ENCODE data around the gene CIP2A.

CIP2A gene

DNA sequence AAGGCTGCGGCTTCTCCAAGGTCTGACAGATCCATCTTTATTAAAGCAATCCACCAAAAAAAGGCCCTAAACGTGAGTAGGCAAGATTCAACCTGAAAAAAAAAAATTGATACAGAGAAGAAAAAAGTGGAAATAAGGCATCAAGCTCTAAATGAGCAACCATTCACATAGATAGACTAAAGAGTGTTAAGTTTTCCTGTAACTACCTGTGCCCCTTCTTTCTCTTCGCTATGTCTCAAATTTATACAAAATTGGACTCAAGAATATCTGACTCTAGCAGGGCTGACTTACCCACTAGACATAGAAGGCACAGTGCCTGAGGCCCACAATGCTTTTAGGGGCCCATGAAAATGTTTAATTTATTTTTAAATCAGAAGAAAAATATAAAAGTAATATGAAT, 78.7 kb downstream of the CIP2A start, which contains the start of gene MYH15:
TSS of gene MYH15 (minus strand) at position 101 of the 400 bp plus-strand sequence. CDS start at position 35, 66 bp downstream.
- DNase-seq (ENCODE audit: low read depth in 2 of 2): no peak

DNA sequence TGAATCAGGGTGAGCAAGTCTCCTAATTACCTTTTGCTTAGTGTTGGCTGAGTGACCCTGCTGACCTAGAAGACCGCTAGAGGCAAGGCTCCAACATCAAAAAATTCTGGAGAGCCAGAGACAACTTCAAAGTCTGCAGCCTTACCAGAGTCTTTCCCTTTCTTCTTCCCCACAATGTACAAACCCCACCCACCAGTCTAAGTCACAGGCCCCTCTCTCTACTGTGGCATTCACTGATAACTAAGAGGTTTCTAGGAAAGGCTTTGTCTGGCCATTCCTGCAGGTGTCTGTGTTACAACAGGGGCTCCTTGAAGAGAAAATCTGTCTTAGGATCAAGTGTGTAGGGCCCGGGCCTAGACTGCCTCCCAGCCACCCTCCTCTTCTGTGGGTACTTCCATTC, 79.4 kb downstream of the CIP2A start:
- DNase-seq (ENCODE audit: low read depth in 2 of 2): no peak

DNA sequence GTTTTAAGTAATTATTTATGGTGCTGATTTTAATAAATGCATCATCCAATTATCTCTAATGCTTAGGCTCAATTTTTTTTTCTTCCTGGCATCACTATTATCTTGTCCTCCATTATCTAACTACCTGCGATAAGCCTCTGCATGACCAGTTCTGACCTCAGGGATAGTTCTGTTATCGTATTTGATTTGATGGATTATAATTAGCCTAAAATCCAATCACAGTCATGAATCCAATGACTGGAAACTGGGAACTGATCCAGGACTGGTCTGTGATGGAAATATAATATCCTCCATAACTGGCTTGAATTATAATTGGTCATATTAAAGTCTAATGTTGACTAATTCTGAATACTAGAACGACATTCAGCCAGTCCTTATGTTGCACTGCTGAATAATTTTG, 80.0 kb downstream of the CIP2A start:
- no peak for DNase-seq (ENCODE audit: low read depth in 2 of 2)

DNA sequence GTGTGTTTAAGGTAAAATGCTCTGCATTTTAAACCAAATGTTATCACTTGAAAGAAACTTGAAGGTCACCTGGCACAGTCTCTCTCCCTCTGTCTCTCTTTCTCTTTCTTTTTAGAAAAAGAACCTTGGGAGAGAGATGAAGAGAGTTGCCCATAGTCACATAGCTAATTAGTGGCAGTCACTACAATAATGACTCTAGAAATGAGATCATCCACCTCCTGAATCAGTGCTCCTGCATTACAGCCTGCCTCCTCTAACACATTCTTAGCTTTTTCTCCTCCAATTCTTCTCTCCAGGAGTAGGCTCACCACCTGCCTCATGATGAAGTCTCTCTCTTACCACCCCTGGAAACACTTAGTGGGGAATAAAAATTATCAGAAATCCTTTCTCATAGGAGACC, 81.3 kb downstream of the CIP2A start:
- DNase-seq (ENCODE audit: low read depth in 2 of 2): no peak

DNA sequence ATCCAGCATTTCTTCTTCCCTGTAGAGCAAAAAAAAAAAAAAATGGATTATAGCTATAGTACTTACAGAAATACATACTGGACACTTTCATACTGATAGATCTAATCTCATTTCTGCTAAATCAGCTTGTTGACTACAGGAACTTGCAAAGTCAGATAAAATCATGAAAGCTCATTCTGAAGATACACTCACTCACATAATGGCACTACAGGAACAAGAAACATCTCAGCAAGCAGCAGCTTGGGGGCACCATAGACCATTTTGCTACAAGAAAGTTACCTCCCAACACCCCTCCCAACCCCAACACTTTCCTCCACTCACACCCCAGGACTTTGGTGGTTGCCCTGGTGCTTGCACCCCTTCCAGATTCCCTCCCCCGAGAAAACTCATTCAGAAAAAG, 83.4 kb downstream of the CIP2A start:
- DNase-seq (ENCODE audit: low read depth in 2 of 2): no peak

DNA sequence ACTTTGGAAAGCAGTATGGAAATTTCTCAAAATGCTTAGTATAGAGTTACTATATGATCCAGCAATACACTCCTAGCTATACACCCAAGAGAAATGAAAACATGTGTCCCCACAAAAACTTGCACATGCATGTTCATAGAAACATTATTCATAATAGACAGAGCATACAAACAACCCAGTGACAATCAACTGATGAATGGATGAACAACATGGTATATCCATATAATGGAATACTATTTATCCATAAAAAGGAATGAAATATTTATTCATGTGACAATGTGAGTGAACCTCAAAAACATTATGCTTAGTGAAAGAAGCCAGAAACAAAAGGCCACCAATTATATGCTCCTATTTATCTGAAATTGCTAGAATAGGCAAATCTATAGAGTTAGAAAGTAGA, 85.5 kb downstream of the CIP2A start:
- no peak for DNase-seq (ENCODE audit: low read depth in 2 of 2)

DNA sequence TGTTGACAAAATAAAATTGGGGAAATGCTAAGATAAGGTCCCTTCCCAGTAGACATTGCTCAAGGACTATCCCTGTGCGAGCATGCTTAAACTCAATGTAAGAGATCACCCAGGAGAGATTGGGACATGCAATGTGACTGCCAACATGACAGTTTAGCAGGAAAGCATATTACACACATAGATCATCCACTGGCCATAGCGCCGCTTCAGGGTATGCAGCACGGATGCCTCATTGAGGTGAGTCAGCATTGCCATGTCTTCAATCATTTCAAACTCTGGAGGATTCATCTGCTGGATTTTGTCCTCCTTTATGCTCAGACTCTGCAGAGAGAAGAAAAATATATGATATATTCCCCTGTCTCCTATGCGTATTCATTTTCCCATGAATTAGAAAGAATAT, 87.7 kb downstream of the CIP2A start:
- DNase-seq (ENCODE audit: low read depth in 2 of 2): no peak

DNA sequence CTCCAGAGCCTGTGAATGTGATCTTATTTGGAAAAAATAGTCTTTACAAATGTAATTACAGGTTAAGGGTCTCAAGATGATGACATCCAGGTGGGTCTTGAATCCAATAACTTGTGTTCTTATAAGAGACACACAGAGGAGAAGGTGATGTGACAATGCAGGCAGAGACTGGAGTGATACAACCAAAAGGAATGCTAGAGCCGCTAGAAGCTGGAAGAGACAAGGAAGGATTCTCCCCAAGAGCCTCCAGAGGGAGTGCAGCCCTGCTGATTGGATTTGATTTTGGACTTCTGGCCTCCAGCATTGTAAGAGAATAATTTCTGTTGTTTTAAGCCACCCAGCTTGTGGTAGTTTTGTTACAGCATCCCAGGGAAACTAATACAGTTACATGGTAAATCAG, 88.5 kb downstream of the CIP2A start:
- DNase-seq (ENCODE audit: low read depth in 2 of 2): no peak

All from stimulated activated CD8-positive, alpha-beta memory T cell treated with anti-CD3 and anti-CD28 coated beads, Interleukin-7, amount 100 ng/mL, for 4 hours (primary cell).